GM12874 (cell line): ENCODE results near the gene RCAN1.

Source experiments
- TF ChIP-seq, protein P1 (sequence below): IDR thresholded peaks from 2 replicates; pipeline ENCODE4 v1.5.1; 2011; ENCODE audit warnings: low read depth, mild to moderate bottlenecking, control low read depth, low read length, moderate library complexity; ENCODE audit not compliant: insufficient read depth

The RCAN1 gene

DNA sequence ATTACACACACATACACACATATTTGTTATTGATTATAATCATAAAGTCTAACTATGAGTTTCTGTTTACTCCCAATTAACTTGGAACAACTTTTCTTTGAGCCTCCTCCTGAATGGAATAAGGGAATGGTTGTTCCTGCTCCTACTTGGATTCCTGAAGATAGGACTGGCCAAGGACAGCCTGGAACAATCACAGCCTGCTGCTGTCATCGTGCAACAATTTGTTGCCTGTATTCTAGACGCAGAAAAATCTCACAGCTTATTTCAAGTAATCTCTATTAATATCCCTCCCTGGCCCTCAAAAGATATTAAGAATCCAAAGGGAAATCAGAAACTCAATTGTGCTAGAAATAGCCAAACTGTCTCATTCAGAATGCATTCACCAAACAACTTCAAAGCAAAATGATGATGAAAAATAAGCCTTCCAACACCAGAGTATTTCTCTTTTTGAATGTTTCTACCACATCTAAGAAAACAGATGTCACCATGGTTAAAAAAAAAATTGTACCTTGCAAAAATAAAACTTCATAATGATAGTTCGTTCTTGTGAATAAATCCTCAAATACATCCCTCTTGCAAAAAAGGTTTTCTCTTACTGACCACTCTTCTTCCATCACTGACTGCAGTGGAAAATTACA, 30.9 kb downstream of the RCAN1 start:
- TF ChIP-seq, protein P1, sequence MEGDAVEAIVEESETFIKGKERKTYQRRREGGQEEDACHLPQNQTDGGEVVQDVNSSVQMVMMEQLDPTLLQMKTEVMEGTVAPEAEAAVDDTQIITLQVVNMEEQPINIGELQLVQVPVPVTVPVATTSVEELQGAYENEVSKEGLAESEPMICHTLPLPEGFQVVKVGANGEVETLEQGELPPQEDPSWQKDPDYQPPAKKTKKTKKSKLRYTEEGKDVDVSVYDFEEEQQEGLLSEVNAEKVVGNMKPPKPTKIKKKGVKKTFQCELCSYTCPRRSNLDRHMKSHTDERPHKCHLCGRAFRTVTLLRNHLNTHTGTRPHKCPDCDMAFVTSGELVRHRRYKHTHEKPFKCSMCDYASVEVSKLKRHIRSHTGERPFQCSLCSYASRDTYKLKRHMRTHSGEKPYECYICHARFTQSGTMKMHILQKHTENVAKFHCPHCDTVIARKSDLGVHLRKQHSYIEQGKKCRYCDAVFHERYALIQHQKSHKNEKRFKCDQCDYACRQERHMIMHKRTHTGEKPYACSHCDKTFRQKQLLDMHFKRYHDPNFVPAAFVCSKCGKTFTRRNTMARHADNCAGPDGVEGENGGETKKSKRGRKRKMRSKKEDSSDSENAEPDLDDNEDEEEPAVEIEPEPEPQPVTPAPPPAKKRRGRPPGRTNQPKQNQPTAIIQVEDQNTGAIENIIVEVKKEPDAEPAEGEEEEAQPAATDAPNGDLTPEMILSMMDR = no peak

DNA sequence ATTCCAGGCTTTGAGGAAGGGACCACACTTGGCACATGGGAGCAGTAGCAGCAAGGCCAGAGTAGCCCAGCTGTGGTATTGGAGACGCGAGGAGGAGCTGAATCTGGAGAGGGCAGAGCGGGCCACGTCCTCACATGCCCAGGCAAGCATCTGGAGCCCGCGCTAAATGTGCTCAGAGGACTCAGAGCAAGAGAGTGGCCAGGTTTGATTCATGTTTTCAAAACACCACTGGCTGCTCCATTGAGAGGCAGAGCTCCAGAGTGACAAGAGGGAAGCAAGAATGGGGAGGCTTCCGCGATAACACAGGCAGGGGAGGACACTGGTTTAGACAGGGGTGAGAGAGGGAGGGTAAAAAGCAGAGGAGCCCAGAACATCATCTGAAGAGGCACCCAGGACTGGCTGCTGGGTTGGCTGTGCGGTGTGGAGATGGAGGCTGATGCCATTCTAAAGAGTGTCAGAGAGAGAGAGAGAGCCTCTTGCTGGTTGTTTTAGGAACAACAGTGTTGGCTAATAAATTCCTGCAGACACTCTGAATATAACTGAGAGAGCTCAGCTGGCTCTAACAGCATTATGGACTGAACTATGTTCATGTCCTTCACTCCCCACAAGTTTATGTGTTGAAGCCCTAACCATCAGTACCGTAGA, 32.3 kb downstream of the RCAN1 start:
- TF ChIP-seq, protein P1 = peak; percentile 42; the same call in 1 of the 2 replicates

DNA sequence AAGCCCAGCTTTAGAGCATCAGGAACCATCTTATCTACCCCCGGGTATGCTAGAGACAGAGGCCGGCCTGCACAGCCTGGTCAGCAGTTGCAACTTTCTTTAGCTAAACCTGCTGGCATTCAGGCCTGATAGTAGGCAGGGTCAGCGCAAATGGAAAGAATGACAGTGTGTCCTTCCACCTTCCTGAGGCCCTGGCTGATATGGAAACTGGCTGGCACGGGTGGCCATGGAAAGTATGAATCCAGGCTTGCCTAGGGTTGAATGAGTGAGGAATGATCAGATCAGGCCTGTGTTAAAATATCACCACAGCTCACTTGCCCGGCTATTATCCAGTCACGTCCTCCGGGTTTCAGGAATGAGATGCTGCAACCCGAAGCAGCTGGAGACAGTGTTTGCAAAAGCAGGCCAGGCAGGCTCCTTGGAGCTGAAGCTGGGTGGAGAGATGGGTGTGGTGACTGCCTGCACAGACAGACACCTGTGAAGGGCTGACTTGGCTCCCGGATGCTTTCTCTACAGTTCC, 34.7 kb downstream of the RCAN1 start:
- TF ChIP-seq, protein P1 = no peak

DNA sequence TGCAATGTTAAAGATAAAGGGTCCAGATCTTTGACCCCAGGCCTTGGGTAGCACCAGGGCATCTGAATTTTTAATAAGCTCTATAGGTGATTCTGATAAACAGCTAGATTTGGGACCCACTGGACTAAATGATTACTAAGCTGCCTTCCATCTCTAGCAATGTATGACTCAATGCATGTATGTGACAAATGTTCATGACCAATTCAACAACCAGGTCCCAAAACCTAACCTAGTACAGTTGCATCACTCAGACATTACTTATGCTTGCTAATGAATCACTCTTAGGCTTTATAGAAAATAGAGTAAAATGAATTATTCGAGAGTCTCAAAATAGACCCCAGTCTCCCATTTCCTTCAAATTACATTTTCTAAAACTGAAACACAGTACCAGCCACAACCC, 35.5 kb downstream of the RCAN1 start:
- TF ChIP-seq, protein P1 = no peak

DNA sequence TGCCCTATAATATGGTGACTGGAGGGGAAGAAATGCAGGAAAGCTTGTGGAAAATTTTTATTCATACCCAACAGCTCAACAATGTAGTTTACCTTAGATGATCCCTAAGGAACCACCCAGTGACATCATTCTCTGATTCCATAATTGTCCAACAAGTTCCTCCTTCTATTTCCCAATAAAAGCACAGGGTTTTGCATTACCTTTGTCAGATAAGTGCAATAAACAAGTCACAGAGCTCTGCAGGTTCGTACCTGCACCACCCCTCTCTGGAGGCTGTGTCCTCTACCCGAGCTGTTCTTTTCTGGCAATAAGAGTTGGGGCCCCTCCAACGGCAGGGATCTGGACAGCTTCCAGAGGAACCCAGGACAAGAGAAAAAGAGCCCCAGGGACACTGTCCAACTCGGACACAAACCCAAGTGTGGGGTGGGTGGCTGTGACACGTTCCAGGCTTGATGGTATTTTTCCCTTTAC, 38.8 kb downstream of the RCAN1 start:
- TF ChIP-seq, protein P1 = no peak

DNA sequence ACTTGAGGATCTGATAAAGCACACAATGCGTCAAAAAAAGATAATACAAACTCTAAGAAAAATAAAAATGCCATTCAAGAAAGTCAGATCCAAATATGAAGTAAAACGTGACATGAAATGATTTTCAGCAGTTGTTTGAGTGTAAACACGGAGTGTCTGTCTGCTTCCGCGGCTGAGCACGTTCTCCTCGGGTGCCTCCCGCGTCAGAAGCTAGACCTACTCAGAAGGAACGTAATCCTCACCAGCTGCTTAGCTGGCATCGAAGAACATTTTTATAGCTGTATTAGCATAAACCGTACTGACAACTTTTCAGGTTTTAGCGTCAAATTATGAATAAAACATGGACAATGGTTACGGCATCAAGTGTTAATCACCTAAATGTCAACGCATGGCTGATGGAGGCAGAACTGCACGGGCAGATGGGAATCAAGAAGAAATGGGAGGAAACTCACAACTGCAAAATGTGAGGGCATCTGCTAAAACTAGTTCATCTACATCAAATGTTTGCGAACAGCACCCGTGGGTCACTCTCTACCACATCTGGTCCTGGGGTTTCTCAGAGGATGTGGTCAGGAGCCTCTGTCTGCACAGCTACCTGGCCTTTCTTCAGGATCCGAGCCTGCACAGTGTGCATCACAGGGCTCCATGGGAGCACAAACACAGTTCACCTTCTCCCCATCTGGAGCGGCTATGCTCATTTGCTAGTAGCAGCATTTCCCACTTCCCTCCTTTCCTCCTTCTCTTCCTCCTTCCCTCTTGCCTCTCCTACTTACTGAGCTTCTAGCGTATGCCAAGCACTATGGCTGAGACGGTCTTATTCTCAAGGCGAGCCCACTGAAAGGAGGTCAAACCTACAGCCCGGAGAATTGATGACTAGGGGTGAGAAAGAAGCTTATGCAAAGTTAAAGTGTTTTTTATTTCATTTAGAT, 40.0 kb downstream of the RCAN1 start:
- TF ChIP-seq, protein P1 = no peak

DNA sequence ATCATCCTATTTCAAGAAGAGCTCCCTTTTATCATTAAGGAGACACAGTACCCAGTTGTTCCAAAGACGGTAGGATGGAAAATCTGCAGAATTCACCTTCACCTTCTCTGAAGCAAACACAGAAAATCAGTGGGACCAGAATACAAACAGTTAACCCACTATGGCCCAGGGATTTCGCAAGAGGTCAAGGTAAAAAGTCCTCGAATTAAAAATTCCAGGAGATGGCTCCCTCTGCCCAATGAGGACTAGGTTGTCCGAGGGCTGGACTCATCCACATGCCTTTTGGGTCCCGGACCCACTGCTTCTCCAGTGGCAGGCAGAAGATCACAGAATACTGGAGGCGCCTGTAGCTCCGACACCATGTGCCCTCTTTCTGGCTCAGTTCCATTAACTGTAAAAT, 42.9 kb downstream of the RCAN1 start:
- TF ChIP-seq, protein P1 = no peak
